ENCODE results near the gene PEX7.
"Not testable (repeated sequence)": the region's sequence is repeated elsewhere in the genome, so short reads cannot be mapped to it uniquely, and the experiment has no call there.

The PEX7 gene

GRCh38 chr6:136901212-136901784 lies 78.9 kb downstream of the PEX7 start:
- no peak for DNase-seq

DNA sequence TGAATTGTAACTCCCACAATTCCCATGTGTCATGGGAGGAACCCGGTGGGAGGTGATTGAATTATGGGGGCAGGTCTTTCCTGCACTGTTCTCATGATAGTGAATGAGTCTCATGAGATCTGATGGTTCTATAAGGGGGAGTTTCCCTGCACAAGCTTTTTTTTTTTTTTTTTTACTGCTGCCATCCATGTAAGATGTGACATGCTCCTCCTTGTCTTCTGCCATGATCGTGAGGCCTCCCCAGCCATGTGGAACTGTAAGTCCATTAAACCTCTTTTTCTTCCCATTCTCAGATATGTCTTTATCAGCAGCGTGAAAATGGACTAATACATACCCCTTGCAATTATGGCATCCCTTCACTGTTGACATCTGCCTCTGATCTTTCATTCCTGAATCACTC lies 82.1 kb downstream of the PEX7 start:
- DNase-seq = not testable (repeated sequence)

DNA sequence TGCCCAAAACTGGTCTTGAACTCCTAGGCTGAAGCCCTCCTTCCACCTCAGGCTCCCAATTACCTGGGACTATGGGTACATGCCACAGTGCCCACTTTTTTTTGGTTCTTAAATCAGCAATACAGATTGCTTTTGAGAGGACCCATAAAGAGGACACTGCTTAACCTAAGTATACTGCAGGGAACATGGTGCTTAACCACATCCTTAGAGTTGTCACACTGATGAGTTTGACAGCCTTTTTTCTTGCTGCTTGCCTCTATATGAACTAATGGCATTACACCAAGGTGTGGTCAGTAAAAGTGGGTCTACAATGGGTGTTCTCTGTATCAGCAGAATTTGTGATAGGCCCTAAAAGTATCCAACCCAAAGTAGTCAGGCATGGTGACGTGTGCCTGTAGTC lies 92.6 kb downstream of the PEX7 start:
- DNase-seq = no peak

DNA sequence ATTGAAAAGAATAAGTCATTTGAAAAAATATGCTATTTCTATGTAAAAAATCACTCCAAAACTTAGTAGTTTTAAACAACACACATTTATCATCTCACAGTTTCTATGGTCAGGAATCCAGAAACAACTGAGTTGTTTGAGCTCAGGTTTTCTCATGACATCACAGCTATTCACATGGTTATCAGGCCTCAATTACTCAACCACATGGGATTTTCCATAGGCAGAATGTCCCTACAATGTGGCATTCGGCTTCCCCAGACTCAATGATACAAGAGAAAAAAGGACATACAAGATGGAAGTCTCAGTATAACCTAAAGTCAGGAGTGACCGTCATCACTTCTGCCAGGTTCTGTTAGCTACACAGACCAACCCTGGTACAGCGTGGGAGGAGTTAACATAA lies 96.3 kb downstream of the PEX7 start:
- DNase-seq = no peak

GRCh38 chr6:136920216-136920615 lies 97.8 kb downstream of the PEX7 start:
- no peak for DNase-seq

- no peak for DNase-seq
These were observed 98.4 kb downstream of the PEX7 start for GRCh38 chr6:136920671-136921380.

GRCh38 chr6:136921381-136921935 lies 99.1 kb downstream of the PEX7 start:
- DNase-seq = no peak

GRCh38 chr6:136921936-136922684 lies 99.7 kb downstream of the PEX7 start, which contains the start of gene SLC35D3:
TSS of gene SLC35D3 (plus strand) at chr6:136922301. CDS start at chr6:136922429, 128 bp downstream.
- no peak for DNase-seq

- no peak for DNase-seq
These were observed 100.3 kb downstream of the PEX7 start for GRCh38 chr6:136922685-136923006.

DNA sequence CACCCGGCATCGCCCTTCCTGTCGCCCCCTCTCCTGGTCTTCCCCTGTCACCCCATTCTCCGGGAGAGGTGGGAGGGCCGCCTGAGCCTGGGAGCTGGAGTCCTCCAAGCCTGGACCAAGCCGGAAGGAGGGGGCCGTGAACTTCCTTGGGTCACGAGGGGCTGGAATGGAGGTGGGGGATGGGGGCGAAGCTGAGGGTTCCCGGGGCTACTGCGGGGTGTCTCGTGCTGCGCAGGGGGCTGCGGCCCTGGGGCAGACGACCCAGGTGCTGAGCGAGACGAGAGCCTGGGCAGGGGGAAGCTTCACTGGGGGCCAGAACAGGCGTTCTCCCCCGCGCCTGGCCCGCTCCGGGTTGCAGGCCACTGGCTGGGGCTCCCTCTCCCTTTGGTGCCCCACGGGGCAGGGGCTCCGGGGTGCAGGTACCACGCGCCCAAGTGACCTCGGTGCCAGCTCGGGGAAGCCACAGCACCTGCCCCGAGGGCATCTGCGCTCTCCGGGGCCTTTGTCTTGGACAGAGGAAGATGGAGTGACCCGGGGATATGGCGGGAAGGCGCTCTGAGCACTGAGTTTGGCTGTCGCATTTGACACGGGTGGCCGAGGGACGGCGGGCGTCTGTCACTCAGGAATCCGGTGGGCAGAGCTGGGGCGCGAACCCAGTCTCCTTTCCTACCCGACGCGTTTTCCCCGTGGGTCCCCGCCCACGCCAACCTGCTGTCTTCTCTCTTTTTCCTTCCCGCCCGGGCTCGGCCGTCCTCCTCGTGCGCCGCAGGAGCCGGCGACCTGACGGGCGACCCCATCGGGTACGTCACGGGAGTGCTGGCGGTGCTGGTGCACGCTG lies 100.9 kb downstream of the PEX7 start:
- DNase-seq = no peak

DNA sequence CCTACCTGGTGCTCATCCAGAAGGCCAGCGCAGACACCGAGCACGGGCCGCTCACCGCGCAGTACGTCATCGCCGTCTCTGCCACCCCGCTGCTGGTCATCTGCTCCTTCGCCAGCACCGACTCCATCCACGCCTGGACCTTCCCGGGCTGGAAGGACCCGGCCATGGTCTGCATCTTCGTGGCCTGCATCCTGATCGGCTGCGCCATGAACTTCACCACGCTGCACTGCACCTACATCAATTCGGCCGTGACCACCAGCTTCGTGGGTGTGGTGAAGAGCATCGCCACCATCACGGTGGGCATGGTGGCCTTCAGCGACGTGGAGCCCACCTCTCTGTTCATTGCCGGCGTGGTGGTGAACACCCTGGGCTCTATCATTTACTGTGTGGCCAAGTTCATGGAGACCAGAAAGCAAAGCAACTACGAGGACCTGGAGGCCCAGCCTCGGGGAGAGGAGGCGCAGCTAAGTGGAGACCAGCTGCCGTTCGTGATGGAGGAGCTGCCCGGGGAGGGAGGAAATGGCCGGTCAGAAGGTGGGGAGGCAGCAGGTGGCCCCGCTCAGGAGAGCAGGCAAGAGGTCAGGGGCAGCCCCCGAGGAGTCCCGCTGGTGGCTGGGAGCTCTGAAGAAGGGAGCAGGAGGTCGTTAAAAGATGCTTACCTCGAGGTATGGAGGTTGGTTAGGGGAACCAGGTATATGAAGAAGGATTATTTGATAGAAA lies 101.7 kb downstream of the PEX7 start:
- DNase-seq = no peak

- DNase-seq = no peak
These were observed 104.0 kb downstream of the PEX7 start for GRCh38 chr6:136926383-136926782.

- peak; percentile 34 to 35 for DNase-seq
These were observed 104.9 kb downstream of the PEX7 start for GRCh38 chr6:136927292-136927691.

GRCh38 chr6:136930528-136930927 lies 108.1 kb downstream of the PEX7 start:
- DNase-seq = no peak

DNA sequence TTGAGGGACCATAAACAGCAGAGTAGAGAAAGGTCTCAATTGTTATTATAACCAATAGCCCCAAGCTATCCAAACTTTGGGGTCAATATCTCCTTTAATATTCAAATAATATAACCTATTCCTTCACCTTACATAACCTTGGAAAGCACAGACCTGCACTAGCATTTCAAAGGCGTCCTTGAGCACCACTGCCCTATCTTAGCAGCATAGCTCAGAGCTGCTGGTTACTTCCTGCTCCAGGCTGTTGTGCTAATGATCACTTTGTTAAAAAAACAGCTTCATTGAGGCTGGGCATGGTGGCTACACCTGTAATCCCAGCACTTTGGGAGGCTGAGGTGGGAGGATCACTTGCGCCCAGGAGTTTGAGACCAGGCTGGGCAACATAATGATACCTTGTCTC lies 110.2 kb downstream of the PEX7 start:
- no peak for DNase-seq

GRCh38 chr6:136945072-136945471 lies 122.7 kb downstream of the PEX7 start:
- DNase-seq = no peak

GRCh38 chr6:136945711-136946121 lies 123.3 kb downstream of the PEX7 start:
- no peak for DNase-seq

DNA sequence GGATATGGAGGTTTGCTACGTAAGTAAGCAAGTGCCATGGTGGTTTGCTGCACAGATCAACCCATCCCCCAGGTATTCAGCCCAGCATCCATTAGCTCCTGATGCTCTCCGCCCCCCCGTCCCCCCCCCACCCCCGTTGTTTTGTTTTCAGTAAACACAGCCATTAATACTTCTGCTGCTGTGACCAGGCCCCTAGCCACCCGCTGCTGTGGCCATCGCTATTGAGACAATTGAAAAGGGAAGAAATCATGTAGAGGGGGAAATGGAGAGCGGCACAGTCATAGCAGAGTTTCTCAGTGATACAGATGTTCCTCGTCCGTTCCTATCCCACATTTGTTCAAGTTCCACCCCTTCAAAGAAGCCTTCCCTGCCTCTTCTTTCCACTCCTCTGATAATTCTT lies 124.6 kb downstream of the PEX7 start:
- DNase-seq = no peak

- DNase-seq = not testable (repeated sequence)
These were observed 127.6 kb downstream of the PEX7 start for GRCh38 chr6:136949957-136950356.

DNA sequence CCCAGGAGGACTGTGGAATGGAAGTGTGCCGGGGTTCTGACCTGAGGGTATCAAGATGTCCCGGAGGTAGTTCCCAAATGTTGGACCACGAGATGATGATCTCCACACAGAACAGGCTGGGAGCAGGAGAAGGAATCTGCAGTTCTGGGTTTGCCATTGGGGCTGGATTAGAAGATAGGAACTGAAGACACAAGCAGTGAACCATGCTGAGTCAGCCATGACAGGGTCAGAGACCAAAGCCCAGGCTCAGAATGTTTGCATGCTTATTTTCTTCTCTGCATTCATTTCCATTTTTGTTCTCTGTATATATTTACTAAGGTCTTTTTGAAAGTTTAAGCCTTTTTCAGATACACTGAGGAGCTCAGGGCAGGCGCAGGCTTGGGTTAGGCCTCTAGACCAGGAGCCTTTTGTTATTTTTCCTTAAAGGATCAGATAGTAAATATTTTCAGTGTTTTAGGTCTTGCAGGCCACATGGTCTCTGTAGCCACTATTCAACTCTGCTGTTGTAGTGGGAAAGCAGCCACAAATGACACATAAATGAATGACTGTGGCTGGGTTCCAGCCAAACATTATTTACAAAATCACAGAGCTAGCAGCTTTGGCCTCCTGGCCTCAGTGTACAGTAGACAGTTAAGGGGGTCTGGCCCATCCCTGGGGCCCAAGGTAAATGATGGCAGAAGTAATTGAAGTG lies 128.2 kb downstream of the PEX7 start:
- DNase-seq = no peak

DNA sequence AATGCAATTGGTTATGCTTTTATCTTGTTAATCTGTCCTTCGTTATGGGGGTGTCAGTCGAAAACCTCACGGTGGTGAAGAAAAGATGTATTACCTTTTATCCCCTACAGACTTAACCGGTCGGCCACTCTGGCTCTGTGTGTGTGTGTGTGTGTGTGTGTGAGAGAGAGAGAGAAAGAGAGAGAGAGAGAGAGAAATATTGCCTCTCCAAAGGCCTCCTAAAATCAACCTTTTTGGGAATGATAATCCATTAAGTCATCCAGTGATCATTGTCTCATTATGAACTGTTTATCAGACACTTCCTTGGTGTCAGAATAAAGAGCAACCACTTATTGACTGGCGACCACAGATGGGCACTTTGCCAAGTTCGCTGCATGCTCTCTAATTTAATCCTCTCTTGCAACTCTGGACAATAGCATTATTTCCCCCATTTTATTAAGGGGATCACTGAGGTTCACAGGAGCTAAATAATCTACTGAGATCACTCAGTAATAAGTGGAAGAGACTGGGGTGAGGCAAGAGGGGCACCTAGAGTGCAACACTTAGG lies 130.4 kb downstream of the PEX7 start:
- no peak for DNase-seq
